Neural crest cell (in vitro differentiated cells): ENCODE data around the gene GMIP. TPM values are rescaled to one million over a fixed set of nuclear protein-coding genes. Genes with fewer than 3 reads are reported as not detected.
"Not testable (repeated sequence)": the region's sequence is repeated elsewhere in the genome, so short reads cannot be mapped to it uniquely, and the experiment has no call there.

ENCODE experiments used
- DNase-seq: peaks from one replicate; pipeline ENCODE4 v3.0.0; 2021; ENCODE audit warnings: low read depth, mixed read lengths, low spot score
- H3K27ac Mint-ChIP-seq: one replicate; pipeline ENCODE4 v1.8.0; 2021; ENCODE audit warnings: mild to moderate bottlenecking, mixed read lengths; ENCODE audit not compliant: unreplicated experiment
- H3K27me3 Mint-ChIP-seq: 2 replicates; pipeline ENCODE4 v1.8.0; 2021; ENCODE audit warnings: low read depth, mild to moderate bottlenecking, mixed read lengths
- H3K36me3 Mint-ChIP-seq: 2 replicates; pipeline ENCODE4 v1.8.0; 2021; ENCODE audit warnings: low read depth, mild to moderate bottlenecking, mixed read lengths
- H3K4me1 Mint-ChIP-seq: 2 replicates; pipeline ENCODE4 v1.8.0; 2021; ENCODE audit warnings: mixed read lengths
- H3K4me3 Mint-ChIP-seq: one replicate; pipeline ENCODE4 v1.8.0; 2021; ENCODE audit warnings: mild to moderate bottlenecking, mixed read lengths
- H3K9me3 Mint-ChIP-seq: 2 replicates; pipeline ENCODE4 v1.8.0; 2021; ENCODE audit warnings: mixed read lengths
- total RNA-seq: library from RNA; stranded (reverse); gene quantifications from 2 replicates; pipeline ENCODE4 v1.2.1, GENCODE V29; 2021
- TF ChIP-seq, protein P1 (sequence below): fragments of 200-600 bp; sonication (generic); conservative IDR thresholded peaks from 2 replicates; pipeline ENCODE4 v1.5.0; 2021; ENCODE audit warnings: antibody characterized with exemption, mild to moderate bottlenecking

GMIP gene
- total RNA-seq, 1 donor from 2014 or later, result 25.1 TPM

DNA sequence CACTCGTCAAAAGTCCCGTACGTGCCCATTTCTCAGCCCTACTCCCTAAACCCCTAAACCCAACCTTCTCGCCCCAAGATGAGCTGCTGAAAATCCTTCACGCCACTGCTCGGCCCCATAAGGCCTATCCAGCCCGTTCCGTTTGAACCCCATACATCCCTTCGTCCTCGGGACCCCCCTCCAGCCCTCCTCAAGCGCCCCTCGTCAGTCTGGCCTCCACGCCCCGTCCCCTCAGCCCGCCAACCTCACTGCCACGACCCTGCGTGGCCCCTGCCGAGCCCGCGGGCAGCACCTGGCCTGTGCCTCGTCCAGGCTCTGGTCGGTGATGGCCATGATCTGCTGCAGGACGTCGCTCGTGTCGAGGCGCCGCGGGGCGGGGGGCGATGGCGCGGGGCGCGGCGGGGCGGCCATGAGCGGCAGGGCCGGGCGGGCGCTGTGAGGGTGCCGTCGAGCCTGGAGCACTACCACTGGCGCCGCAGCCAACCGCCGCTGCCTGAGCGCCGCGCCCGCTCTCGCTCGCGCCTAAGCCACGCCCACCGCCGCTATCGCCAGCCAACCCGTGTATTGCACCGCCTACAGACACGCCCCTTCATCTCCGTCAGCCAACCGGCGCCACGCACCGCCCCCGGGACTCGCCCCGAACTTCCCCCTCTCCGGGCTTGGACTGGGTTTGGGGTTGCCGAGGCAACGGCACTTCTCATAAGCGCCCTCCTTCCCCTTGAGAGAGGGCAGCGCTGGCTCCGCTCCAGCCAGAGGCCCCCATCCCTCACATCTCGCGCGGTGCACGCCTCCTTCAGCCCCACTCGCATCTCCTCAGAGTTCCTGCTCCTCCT is 25.0 kb downstream of the GMIP start, which contains the start of gene PBX4:
Gene PBX4 (minus strand): TSS at position 469 of the 833 bp plus-strand sequence. CDS start 58 bp downstream, at position 411.
- no peaks in the 10 kb centered on the region for H3K36me3 Mint-ChIP-seq
- peak; percentile 96 for DNase-seq
- TF ChIP-seq, protein P1, sequence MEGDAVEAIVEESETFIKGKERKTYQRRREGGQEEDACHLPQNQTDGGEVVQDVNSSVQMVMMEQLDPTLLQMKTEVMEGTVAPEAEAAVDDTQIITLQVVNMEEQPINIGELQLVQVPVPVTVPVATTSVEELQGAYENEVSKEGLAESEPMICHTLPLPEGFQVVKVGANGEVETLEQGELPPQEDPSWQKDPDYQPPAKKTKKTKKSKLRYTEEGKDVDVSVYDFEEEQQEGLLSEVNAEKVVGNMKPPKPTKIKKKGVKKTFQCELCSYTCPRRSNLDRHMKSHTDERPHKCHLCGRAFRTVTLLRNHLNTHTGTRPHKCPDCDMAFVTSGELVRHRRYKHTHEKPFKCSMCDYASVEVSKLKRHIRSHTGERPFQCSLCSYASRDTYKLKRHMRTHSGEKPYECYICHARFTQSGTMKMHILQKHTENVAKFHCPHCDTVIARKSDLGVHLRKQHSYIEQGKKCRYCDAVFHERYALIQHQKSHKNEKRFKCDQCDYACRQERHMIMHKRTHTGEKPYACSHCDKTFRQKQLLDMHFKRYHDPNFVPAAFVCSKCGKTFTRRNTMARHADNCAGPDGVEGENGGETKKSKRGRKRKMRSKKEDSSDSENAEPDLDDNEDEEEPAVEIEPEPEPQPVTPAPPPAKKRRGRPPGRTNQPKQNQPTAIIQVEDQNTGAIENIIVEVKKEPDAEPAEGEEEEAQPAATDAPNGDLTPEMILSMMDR, result no peak
- H3K27ac Mint-ChIP-seq, result peak within 1 kb of the TSS; percentile 39
- peak within 1 kb of the TSS; percentile 90 for H3K4me3 Mint-ChIP-seq
- no peaks in the 10 kb centered on the region for H3K9me3 Mint-ChIP-seq
- peaks cover 24% of the 10 kb centered on the region for H3K4me1 Mint-ChIP-seq
- peaks cover 6% of the 10 kb centered on the region for H3K27me3 Mint-ChIP-seq

DNA sequence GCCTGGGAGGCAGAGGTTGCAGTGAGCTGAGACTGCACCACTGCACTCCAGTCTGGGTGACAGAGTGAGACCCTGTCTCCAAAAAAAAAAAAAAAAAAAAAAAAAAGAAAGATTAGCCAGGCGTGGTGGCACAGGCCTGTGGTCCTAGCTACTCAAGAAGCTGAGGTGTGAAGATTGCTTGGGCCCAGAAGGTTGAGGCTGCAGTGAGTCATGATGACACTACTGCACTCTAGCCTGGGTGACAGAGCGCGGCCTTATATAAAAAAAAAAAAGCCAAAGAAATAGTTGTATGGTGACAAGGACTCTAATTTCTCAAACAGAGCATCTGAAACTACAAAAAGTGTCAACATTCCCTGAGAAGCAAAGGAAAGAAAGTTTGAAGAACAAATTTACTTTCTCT is 28.4 kb downstream of the GMIP start:
- H3K27me3 Mint-ChIP-seq, result peaks cover 6% of the 10 kb centered on the region
- TF ChIP-seq, protein P1, result no peak
- no peak overlapping the region for H3K27ac Mint-ChIP-seq
- H3K4me3 Mint-ChIP-seq, result peak overlapping the region; percentile 24
- no peaks in the 10 kb centered on the region for H3K9me3 Mint-ChIP-seq
- H3K36me3 Mint-ChIP-seq, result no peaks in the 10 kb centered on the region
- no peak for DNase-seq
- peaks cover 24% of the 10 kb centered on the region for H3K4me1 Mint-ChIP-seq

DNA sequence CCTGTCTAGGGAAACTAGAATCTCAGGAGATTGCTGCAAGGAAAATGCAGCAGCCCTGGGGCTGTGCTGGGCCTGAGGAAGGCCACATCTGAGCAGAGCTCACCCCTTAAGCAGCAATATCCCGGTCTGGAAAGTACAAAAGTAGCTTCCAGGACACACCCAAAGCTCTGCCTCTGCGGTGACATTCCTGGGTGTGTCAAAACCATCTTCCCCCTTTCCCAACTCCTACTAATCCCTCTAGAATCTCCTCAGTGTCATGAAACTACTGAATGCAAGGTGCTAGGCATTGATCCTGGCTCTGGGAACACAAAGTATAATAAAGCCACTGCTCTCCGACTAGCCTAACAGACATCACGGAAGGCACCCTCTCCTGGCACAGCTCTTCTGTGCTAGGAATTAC is 30.0 kb downstream of the GMIP start:
- H3K4me1 Mint-ChIP-seq, result peaks cover 10% of the 10 kb centered on the region
- H3K4me3 Mint-ChIP-seq, result no peak overlapping the region
- TF ChIP-seq, protein P1, result no peak
- peaks cover 2% of the 10 kb centered on the region for H3K27me3 Mint-ChIP-seq
- H3K27ac Mint-ChIP-seq, result no peak overlapping the region
- no peaks in the 10 kb centered on the region for H3K36me3 Mint-ChIP-seq
- no peaks in the 10 kb centered on the region for H3K9me3 Mint-ChIP-seq
- DNase-seq, result no peak

DNA sequence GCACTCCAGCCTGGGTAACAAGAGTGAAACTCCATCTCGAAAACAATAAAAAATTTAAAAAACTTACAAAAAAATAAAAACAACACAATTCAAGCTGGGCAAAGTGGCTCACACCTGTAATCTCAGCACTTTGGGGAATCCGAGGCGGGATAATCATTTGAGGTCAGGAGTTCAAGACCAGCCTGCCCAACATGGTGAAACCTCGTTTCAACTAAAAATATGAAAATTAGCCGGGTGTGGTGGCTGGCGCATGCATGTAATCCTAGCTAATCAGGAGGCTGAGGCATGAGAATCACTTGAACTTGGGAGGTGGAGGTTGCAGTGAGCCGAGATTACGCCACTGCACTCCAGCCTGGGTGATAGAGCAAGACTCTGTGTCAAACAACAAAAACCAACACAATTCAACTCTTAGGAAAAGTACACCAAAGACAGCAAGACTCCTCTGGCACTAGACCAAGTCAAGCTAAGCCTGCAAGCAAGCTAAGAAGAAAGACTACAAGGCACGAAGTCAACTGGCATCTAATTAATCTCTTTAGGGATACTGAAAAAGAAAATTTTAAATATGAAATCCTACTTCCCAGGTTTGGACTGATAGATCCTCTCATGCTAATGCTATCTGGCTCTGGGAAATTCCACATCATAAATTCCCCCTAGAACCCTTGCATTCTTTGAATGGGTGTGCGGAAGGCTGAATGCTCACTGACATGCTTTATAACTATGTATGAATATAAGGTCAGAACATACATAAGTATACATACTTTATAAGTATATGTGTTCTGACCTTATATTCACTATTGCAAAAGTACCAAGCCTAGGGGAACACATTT is 32.9 kb downstream of the GMIP start:
- TF ChIP-seq, protein P1, result no peak
- no peak for DNase-seq
- Mint-ChIP-seq H3K4me3 (no peak overlapping the region), H3K27ac (no peak overlapping the region), H3K27me3 (no peaks in the 10 kb centered on the region), H3K4me1 (no peaks in the 10 kb centered on the region), H3K36me3 (no peaks in the 10 kb centered on the region), H3K9me3 (no peaks in the 10 kb centered on the region)

DNA sequence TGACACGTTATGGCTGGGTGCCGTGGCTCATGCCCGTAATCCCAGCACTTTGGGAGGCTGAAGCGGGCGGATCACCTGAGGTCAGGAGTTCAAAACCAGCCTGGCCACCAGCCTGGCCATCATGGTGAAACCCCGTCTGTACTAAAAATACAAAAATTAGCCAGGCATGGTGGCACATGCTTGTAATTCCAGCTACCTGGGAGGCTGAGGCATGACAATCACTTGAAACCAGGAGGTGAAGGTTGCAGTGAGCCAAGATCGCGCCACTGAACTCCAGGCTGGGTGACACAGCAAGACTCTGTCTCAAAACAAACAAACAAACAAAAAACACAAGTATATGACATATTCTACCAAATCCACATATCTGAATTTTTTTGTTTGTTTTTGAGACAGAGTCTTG is 36.8 kb downstream of the GMIP start:
- H3K36me3 Mint-ChIP-seq, H3K27me3 Mint-ChIP-seq, H3K27ac Mint-ChIP-seq, DNase-seq, H3K9me3 Mint-ChIP-seq, H3K4me3 Mint-ChIP-seq, H3K4me1 Mint-ChIP-seq: not testable (repeated sequence)
